Neuronal stem cell (in vitro differentiated cells): ENCODE measurements around the gene PSME2.
A peak's percentile ranks its signal among the peaks of the same experiment; 100 is the strongest.

Experiments
- DNase-seq: peaks from one replicate; pipeline ENCODE4 v3.0.0-alpha.2; 2013; ENCODE audit warnings: low spot score
- H2AFZ ChIP-seq: one replicate; pipeline ENCODE4 v1.6.1; 2013; ENCODE audit warnings: mild to moderate bottlenecking, low read length, inconsistent platforms
- H2AK5ac ChIP-seq: 2 replicates; pipeline ENCODE4 v1.6.1; 2013; ENCODE audit warnings: low read depth, mild to moderate bottlenecking, inconsistent platforms, low read length, moderate library complexity, mixed read lengths
- H2BK120ac ChIP-seq: 2 replicates; pipeline ENCODE4 v1.6.1; 2013; ENCODE audit warnings: low read depth, mild to moderate bottlenecking, inconsistent platforms, low read length, moderate library complexity, mixed read lengths
- H2BK12ac ChIP-seq: one replicate; pipeline ENCODE4 v1.6.1; 2013; ENCODE audit warnings: low read length, inconsistent platforms
- H2BK15ac ChIP-seq: 2 replicates; pipeline ENCODE4 v1.6.1; 2013; ENCODE audit warnings: mild to moderate bottlenecking, low read length, inconsistent platforms, mixed read lengths
- H2BK5ac ChIP-seq: one replicate; pipeline ENCODE4 v1.6.1; 2013; ENCODE audit warnings: inconsistent platforms, mild to moderate bottlenecking, low read length, moderate library complexity
- H3K14ac ChIP-seq: one replicate; pipeline ENCODE4 v1.6.1; 2013; ENCODE audit warnings: low read length, inconsistent platforms
- H3K18ac ChIP-seq: 2 replicates; pipeline ENCODE4 v1.6.1; 2013; ENCODE audit warnings: low read length, inconsistent platforms
- H3K23ac ChIP-seq: 2 replicates; pipeline ENCODE4 v1.6.1; 2013; ENCODE audit warnings: low read depth, mild to moderate bottlenecking, mixed read lengths, low read length, inconsistent platforms; ENCODE audit not compliant: poor library complexity
- H3K27ac ChIP-seq: replicated peaks from 3 replicates; pipeline ENCODE4 v1.5.1; 2013; ENCODE audit warnings: low read length, inconsistent platforms
- H3K27me3 ChIP-seq, 3 experiments: 2 replicates each; pipeline ENCODE4 v1.6.1; 2013; ENCODE audit warnings: low read length in 3 of 3, mild to moderate bottlenecking in 2 of 3, inconsistent platforms in 1 of 3, low read depth in 1 of 3, mixed read lengths in 1 of 3, moderate library complexity in 1 of 3; ENCODE audit not compliant: control insufficient read depth in 3 of 3, insufficient read depth in 3 of 3
- H3K36me3 ChIP-seq, 2 donors: replicated peaks in 1 of 2; 2 replicates each; pipeline ENCODE4 v1.6.1; 2013; ENCODE audit warnings: low read length in 2 of 2; ENCODE audit not compliant: control insufficient read depth in 2 of 2, insufficient read depth in 2 of 2
- H3K4ac ChIP-seq: 2 replicates; pipeline ENCODE4 v1.6.1; 2013; ENCODE audit warnings: inconsistent platforms, mild to moderate bottlenecking, low read length, moderate library complexity
- H3K4me1 ChIP-seq, 2 donors: 1 replicate in 1 of 2; 2 replicates in 1 of 2; pipeline ENCODE4 v1.6.1; 2013; ENCODE audit warnings: low read length in 2 of 2, low read depth in 1 of 2; ENCODE audit not compliant: control insufficient read depth in 2 of 2, insufficient read depth in 1 of 2
- H3K4me2 ChIP-seq: one replicate; pipeline ENCODE4 v1.6.1; 2013; ENCODE audit warnings: mild to moderate bottlenecking, low read length, inconsistent platforms; ENCODE audit not compliant: insufficient read depth, poor library complexity, severe bottlenecking
- H3K4me3 ChIP-seq, 2 donors: 2 replicates each; pipeline ENCODE4 v1.5.1; 2013; ENCODE audit warnings: low read length in 2 of 2, mild to moderate bottlenecking in 2 of 2, inconsistent platforms in 1 of 2, moderate library complexity in 1 of 2
- H3K79me1 ChIP-seq: one replicate; pipeline ENCODE4 v1.6.1; 2013; ENCODE audit warnings: low read depth, mild to moderate bottlenecking, inconsistent platforms, low read length, moderate library complexity
- H3K9ac ChIP-seq: one replicate; pipeline ENCODE4 v1.6.1; 2013; ENCODE audit warnings: mild to moderate bottlenecking, low read depth, low read length, inconsistent platforms; ENCODE audit not compliant: poor library complexity
- H3K9me3 ChIP-seq, 2 donors: replicated peaks in 1 of 2; 2 replicates each; pipeline versions ENCODE3 to v1.6.1; 2013; ENCODE audit warnings: low read length in 2 of 2, mild to moderate bottlenecking in 2 of 2, inconsistent platforms in 1 of 2, low read depth in 1 of 2, mixed read lengths in 1 of 2, moderate library complexity in 1 of 2; ENCODE audit not compliant: control insufficient read depth in 2 of 2, insufficient read depth in 1 of 2
- H4K8ac ChIP-seq: one replicate; pipeline ENCODE4 v1.6.1; 2013; ENCODE audit warnings: low read depth, mild to moderate bottlenecking, inconsistent platforms, low read length, moderate library complexity
- H4K91ac ChIP-seq: one replicate; pipeline ENCODE4 v1.6.1; 2013; ENCODE audit warnings: low read length, low read depth, mild to moderate bottlenecking, inconsistent platforms; ENCODE audit not compliant: poor library complexity
- WGBS, 2 donors: extraction: QIAGEN DNeasy Blood & Tissue Kit; methylation state at CpG; one replicate each; pipeline ENCODE4 v1.1.7; 2013; ENCODE audit warnings: missing lambda C conversion rate in 2 of 2, mixed read lengths in 1 of 2; ENCODE audit not compliant: insufficient read length in 2 of 2, insufficient replicate concordance in 1 of 2; ENCODE audit errors: extremely low coverage in 2 of 2; 5-methylcytosine and 5-hydroxymethylcytosine counted together

The PSME2 gene

DNA sequence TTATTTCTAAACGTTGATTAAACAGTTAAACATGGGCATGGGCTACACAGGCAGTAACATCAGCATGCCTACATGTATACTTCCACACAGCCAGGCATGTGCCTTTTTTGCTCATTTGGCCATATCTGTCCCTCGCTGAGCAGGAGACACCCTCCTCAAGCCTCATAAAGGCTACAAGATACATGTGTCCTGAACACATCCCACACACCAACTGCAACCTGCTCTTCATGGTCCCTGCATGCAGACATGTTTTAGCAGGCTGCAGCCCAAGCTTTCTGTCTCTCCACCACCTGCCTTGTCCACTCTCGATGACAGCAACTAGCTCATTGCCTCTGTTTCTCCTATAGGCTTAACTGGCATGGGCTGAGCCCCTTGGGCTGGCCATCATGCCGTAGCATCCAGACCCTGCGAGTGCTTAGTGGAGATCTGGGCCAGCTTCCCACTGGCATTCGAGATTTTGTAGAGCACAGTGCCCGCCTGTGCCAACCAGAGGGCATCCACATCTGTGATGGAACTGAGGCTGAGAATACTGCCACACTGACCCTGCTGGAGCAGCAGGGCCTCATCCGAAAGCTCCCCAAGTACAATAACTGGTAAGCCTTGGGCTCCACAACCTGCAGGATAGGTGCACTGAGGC, 49.7 kb downstream of the PSME2 start:
- Histone ChIP-seq H3K4me2 (no peak overlapping the region), H3K9me3 (no peaks in the 10 kb centered on the region), H3K18ac (no peak overlapping the region), H2BK12ac (no peak overlapping the region), H2AFZ (no peak overlapping the region), H3K36me3 (peaks cover 18 to 31% of the 10 kb centered on the region in 2 donors), H2AK5ac (no peak overlapping the region), H3K4ac (no peak overlapping the region), H3K23ac (no peak overlapping the region), H3K9ac (no peak overlapping the region), H3K4me1 (peaks cover 11% of the 10 kb centered on the region in 2 donors), H4K8ac (no peak overlapping the region), H2BK5ac (no peak overlapping the region), H3K79me1 (no peaks in the 10 kb centered on the region), H4K91ac (no peak overlapping the region), H2BK15ac (no peak overlapping the region), H3K14ac (no peak overlapping the region), H2BK120ac (no peak overlapping the region), H3K27me3 (no peaks in the 10 kb centered on the region), H3K4me3 (no peak overlapping the region), H3K27ac (no peak overlapping the region)
- DNase-seq, result no peak
- no CpG with 5 or more reads among the region's 8 CpGs for whole genome bisulfite sequencing, 2 donors

DNA sequence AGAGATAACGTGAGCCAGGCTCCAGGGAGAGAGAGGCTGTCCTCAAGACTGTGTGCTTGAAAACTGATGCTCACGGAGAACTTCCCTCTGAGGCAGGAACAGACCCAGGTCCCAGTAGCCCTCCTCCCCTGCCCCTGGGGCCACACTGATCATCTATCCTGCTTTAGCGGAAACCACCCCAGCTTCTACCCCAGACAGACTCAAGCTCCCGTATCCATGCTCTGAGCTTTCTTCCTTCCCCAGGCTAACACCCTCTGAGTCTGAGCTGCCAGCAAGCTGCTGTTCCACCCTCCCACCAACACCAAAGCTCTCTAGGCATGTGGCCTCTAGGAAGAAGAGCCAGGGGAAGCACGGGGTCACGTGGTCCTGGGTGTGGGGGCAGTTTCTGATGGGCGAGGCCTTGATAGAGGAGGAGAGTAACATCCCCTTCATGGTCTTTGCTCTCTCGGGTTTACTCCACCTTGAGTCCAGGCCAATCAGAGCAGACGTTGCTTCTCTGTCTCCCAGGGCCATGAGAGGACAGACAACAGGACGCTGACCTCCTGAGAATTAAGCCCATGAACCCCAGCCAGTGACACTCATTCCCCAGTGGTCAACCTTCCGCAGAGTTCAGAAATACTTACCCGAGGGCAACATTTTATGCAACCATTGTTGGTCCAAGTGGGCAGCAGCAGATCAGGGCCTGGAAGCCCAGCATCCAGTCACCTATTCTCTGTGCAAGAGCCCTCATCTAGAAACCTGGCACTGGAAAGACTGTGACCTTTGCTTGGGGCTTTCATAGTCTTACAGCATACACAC, 50.9 kb downstream of the PSME2 start:
- Histone ChIP-seq H2BK15ac (peak overlapping the region; percentile 17), H3K79me1 (no peaks in the 10 kb centered on the region), H3K14ac (no peak overlapping the region), H3K4me2 (peak overlapping the region; percentile 83), H3K18ac (peak overlapping the region; percentile 95), H3K4me3 (peak overlapping the region; percentile 73 to 92), H3K4ac (no peak overlapping the region), H2AFZ (peak overlapping the region; percentile 97), H3K9me3 (no peaks in the 10 kb centered on the region), H3K36me3 (peaks cover 18 to 23% of the 10 kb centered on the region in 2 donors), H4K8ac (no peak overlapping the region), H4K91ac (no peak overlapping the region), H3K27ac (no peak overlapping the region), H2BK120ac (no peak overlapping the region), H2BK12ac (no peak overlapping the region), H3K9ac (no peak overlapping the region), H2AK5ac (peak overlapping the region; percentile 18), H3K27me3 (no peaks in the 10 kb centered on the region), H3K23ac (no peak overlapping the region), H3K4me1 (peaks cover 11% of the 10 kb centered on the region in 2 donors), H2BK5ac (peak overlapping the region; percentile 4)
- WGBS, 2 donors, result no CpG with 5 or more reads among the region's 12 CpGs
- DNase-seq, result no peak

DNA sequence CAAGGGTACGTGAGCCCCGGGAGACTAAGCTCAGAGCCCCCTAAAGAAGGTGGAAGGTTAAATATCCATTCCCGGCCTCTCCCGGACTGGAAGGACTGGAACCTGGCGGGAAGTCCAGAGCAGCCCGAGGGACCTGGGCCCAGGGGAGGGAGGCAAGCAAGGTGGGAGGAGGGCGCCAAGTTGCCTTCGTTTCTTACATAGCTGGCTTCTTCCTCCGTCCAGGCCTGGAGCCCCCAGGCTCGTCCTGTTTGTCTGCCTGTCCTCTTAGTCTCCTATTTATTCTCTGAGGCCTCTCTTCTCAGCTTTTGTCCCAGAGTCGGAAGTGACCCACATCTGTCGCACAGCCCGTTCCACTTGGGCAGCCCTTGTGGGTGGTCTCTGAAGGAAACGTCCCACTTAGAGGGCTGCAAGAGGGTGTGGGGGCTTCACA, 51.6 kb downstream of the PSME2 start:
- Histone ChIP-seq H3K23ac (no peak overlapping the region), H2BK120ac (peak overlapping the region; percentile 81), H2AK5ac (peak overlapping the region; percentile 64), H3K4me3 (peak overlapping the region; percentile 73 to 92), H3K79me1 (no peaks in the 10 kb centered on the region), H3K27me3 (no peaks in the 10 kb centered on the region), H3K27ac (no peak overlapping the region), H3K14ac (peak overlapping the region; percentile 64), H4K91ac (no peak overlapping the region), H2BK12ac (no peak overlapping the region), H2BK15ac (peak overlapping the region; percentile 79), H4K8ac (peak overlapping the region; percentile 29), H3K9ac (peak overlapping the region; percentile 91), H3K18ac (peak overlapping the region; percentile 95), H3K4me2 (peak overlapping the region; percentile 83), H3K9me3 (no peaks in the 10 kb centered on the region), H3K4ac (no peak overlapping the region), H3K4me1 (peaks cover 14% of the 10 kb centered on the region in 2 donors), H2BK5ac (peak overlapping the region; percentile 66), H3K36me3 (peaks cover 16 to 17% of the 10 kb centered on the region in 2 donors), H2AFZ (peak overlapping the region; percentile 97)
- WGBS, 2 donors, result no CpG with 5 or more reads among the region's 14 CpGs
- no peak for DNase-seq
